Stomach (tissue), 4 donors: ENCODE results near the gene EXOSC5.

Source experiments
- CTCF ChIP-seq, 7 experiments: fragments of 450-650 bp in 4 of 7; fragments of 200-600 bp in 3 of 7; sonication (generic) in 3 of 7; IDR thresholded peaks; one replicate each; pipeline ENCODE4 v1.5.1; 2016 to 2019; ENCODE audit warnings: antibody characterized with exemption in 7 of 7, control low read depth in 2 of 7, mild to moderate bottlenecking in 1 of 7
- POLR2A ChIP-seq, 4 donors: fragments of 450-650 bp; IDR thresholded peaks; one replicate each; pipeline ENCODE4 v1.6.1; 2016; ENCODE audit warnings: antibody characterized with exemption in 4 of 4, control low read depth in 2 of 4, mild to moderate bottlenecking in 1 of 4, moderate library complexity in 1 of 4
- POLR2AphosphoS5 ChIP-seq, 3 donors: sonication (generic); formaldehyde crosslinking; IDR thresholded peaks; one replicate each; pipeline ENCODE4 v1.6.1; 2016; ENCODE audit warnings: antibody characterized with exemption in 3 of 3

- no peak for TF ChIP-seq POLR2A (IDR thresholded peaks at IDR 0.05)
- no peak for TF ChIP-seq POLR2AphosphoS5 (IDR thresholded peaks at IDR 0.05)
- no peak for TF ChIP-seq CTCF (IDR thresholded peaks at IDR 0.05)
Measured at GRCh38 chr19:41415154-41415571, 18.0 kb upstream of the EXOSC5 start.
